HL-60/S4 treated with retinoic acid at 250 ng/mL for 4 days and 3 days (cell line): ENCODE results near the gene ALDOC.
"Not testable (repeated sequence)": the region's sequence is repeated elsewhere in the genome, so short reads cannot be mapped to it uniquely, and the experiment has no call there.

Experiments
- in situ Hi-C: fragments of 300-500 bp; cut with MboI; formaldehyde crosslinking; loops from 2 replicates; pipeline ENCODE4 v1.7.0; 2022; ENCODE audit warnings: low sequenced_read_pairs

The ALDOC gene

DNA sequence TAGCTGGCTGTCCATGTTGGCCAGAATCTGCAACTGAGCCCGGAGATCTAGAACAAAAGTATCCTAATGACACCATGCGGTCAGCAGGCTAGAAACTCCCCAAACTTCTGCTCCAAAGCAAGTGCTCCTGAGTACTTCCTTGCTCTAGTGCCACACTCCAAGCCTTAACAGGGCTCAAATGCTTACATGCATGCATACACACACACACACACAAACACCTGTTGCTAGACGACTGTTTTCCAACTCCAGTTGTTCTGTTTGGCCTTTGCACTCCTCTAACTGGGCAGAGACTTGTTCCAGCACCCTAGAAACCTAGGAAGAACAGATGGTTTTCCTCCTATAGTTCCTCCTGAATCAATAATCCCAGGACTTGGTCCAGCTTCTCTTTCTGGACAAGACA, 7.7 kb upstream of the ALDOC start:
- in situ Hi-C loops = loop anchor here (5.0 kb wide), 1 partner anchor 48 kb away; no protein-coding TSS in a partner anchor

DNA sequence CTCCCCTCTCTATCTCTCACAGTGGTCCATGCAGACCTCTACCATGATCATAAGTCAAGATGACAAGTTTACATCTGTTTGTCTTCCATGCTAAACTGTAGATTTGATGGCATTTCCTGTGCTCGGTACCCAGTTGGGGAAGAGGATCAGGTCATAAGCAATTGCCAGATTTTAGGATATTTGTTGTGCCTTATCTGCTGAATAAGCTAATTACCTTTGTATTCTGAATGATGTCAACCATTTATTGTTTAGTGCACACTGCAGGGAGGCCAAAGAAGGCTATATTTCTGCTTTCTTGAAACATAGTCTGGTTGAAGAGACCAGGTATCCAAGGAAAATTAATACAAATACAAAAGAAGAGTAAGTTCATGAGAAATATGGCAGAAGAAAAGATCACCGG, 5.8 kb upstream of the ALDOC start:
- in situ Hi-C loops = loop anchor here (5.0 kb wide), 1 partner anchor 50 kb away; no protein-coding TSS in a partner anchor

DNA sequence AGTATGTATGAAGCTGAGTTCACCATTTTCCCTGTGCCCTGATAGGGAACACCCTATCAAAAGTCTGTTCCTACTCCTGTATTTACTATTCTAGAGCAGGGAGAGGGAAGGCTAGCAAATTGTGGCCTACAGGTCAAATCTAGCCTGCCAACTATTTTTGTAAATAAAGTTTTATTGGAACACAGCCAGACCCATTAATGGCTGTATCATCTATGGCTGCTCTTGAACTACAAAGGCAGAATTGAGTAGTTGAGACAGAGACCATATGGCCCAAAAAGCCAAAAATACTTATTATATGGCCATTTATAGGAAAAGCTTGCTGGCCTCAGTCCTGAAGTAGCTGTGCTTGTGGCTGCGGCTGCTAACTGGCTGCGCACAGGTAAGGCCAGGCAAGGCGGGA, 4.3 kb upstream of the ALDOC start:
- in situ Hi-C loops = loop anchor here (5.0 kb wide), 1 partner anchor 51 kb away; no protein-coding TSS in a partner anchor

DNA sequence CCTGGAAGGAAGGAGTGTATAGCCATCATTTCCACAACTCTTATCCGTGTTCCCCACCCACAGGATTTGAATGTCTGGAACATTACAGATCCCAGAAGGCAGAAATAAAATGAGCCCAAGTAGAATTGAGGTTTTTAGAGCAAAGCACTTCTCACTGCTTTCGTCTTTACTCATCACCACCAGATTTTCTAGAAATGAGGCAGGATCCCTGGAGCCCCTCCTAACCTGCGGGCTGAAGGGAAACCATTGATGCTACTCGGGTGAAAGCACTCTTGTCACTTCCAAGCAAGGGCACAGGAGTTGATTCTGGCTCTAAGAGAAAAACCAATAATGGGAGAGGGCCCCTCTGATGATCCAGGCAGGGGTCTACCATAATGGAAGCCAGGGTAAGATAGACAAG, 2.8 kb upstream of the ALDOC start:
- in situ Hi-C loops = no loop called here

DNA sequence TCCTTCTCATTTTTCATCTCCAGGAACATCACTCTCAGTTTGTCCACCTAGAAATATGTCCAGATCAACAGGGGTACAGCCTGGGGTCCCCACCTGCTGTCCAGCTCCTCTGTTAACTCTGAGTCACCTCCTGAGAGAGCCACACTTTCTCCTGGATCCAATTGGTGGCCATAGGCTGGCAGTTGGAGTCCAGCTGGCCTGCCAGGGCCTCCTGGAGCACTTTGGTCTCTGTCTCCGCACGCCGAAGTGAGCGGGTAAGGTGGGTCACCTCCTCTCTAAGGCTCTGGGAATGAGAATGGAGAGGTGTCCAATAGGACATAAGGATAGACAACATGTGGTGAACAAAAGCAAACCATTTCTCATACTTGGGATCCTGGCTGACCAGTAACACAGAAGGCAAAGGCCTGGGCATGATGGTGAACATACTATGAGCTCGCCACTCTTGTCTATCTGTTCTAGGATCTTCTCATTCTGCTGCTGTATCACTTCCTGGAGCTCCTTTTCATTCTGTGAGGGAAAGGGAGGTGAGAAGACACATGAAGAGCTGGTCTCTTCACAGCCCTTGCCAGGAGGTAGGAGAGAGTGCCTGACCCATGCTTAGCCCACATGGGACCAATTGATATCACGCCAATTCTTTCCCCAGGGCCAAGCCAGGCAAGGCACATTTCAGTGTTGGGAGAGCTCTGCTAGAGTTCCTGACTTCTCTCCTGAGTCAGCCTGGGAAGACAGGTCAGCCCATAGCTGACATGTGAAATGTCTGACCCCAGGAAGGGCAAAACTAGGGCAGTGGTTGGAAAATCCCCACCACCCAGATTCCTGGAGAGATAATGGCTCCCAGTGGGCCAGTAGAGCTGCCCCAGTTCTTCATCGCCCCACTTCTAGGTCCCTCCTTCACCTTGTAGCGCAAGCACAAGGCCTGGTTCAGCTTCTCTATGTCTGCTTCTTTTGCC, 1.8 kb upstream of the ALDOC start:
- in situ Hi-C loops = no loop called here

DNA sequence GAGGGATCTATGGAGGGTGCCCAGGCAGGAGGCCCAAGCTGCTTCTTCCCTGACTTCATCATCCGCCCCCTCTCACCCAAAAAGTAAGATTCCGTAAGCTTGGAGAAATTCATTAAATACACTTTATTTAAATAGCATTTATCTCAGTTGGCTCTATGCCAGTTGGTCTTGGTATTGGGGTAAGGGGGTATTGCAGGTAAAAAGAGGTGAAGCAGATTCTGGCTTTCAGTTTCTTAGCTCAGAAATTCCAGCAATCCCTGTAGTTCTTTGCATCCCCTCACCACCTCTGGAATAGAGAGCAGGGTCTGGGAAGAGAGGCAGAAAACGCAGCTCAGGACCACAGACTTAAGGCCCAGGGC, 750 bp upstream of the ALDOC start:
- in situ Hi-C loops = no loop called here

DNA sequence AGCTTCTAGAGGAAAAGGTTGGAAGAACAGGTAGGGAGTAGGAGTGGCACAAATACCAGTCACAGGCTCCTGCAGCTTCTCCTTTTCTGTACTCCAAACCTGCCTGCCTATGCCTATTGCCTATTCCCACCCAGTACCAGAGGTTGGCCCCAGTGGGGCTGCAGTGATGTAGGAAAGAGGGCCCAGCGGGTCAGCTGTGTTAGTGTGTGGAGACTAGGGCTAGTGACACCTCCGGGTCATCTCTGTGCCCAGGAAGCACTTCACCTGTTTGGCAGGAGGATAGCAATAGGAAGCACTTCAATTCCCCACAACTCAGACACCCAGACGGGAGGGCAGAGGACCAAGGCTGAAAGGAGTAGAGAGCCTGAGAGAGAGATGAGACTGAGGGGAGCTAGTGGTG, 679 bp downstream of the ALDOC start:
- in situ Hi-C loops = not testable (repeated sequence)

DNA sequence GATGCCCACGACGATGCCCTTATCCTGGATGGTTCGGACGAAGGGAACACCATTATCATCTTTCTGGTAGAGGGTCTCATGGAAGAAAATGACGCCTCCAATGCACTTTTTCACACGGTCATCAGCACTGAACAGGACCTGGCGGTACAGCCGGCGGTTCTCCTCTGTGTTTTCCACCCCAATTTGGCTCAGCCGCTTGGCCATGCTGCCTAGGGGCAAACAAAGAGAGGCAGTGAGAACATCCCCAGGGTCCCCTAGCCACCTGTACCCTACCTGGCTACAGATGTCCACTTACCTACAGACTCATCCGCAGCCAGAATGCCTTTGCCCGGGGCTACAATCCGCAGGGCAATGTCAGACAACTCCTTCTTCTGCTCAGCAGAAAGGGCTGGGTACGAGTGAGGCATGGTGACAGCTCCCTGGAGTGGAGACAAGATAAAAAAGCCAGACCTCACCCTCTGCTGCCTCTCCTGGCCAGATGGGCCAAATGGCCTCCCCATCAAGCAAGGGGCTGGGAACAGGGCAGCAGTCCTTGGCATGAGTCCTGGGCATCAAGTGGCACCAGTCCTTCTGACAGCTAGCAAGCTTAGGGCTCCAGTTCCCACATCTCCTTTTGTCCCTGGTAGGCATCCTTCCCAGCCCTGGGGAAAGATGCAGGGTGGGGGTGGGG, 1.4 kb downstream of the ALDOC start:
- in situ Hi-C loops = no loop called here

DNA sequence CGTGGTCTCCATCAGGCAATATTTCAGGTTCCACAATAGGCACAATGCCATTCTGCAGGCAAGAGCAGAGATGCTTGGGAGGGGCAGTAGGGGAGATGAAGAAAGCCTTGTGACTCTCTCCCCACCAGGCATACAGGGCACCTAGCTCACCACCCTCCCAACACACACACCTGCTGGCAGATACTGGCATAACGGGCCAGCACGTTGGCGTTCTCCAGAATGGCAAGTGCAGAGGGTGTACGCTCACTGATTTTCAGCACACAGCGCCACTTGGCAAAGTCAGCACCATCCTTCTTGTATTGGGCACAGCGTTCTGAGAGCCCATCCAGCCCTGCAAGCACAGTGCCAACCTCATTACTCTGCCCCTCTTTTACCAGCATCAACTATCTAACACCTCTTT, 2.2 kb downstream of the ALDOC start:
- in situ Hi-C loops = no loop called here

DNA sequence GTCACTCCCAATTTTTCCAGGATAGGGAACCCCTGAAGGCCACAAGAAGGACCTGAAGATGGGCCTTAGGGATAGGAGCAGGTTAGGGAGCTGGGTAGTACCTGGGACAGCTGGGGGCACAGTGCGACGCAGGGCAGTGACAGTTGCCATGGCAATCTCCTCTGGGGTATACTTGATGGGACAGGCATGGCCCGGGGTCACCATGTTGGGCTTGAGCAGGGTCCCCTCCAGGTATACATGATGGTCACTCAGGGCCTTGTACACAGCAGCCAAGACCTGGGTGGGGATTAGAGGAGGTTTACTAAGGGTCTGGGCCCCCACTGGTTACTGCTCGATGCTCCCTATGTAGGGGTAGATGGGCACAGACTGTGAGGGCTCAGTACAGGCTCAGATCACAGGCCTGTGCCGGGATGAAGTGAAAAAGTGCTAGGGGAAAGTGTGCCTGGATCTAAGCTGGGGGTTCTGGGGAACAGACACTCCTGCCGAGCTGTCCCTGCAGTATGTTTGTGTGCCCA, 2.7 kb downstream of the ALDOC start:
- in situ Hi-C loops = no loop called here

DNA sequence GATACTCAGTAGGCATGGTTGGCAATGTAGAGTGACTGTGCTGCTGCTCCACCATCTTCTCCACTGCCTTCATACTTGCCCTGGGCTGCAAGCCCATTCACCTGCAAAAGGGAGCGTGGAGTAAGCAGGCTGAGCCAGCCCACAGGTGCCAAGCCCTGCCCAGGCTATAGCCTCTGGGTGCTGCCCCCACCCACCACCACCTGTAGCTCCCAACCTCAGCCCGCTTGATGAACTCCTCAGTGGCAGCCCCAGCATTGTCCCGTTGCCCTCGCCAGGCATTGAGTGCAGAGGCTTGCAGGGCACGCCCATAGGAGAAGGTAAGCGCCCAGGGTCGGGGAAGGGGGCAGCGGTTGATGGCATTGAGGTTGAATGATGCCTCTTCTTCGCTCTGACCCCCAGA, 3.2 kb downstream of the ALDOC start:
- in situ Hi-C loops = no loop called here

DNA sequence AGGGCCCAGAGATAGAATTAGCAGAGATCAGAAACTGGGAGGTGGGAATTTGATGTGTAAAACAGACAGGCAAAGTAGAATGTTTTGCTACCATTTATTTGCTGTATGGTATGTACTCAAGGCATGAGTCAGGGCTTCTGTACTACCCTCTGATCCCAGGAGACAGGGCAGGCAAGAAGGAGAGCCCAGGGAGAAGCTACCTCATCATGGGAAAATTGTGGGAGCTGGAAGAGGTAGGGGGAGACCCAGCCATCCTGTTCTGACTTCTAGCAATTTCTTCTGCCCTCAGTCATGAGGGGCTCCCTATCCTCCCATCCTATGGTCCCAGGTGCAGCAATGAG, 3.7 kb downstream of the ALDOC start:
- in situ Hi-C loops = no loop called here

DNA sequence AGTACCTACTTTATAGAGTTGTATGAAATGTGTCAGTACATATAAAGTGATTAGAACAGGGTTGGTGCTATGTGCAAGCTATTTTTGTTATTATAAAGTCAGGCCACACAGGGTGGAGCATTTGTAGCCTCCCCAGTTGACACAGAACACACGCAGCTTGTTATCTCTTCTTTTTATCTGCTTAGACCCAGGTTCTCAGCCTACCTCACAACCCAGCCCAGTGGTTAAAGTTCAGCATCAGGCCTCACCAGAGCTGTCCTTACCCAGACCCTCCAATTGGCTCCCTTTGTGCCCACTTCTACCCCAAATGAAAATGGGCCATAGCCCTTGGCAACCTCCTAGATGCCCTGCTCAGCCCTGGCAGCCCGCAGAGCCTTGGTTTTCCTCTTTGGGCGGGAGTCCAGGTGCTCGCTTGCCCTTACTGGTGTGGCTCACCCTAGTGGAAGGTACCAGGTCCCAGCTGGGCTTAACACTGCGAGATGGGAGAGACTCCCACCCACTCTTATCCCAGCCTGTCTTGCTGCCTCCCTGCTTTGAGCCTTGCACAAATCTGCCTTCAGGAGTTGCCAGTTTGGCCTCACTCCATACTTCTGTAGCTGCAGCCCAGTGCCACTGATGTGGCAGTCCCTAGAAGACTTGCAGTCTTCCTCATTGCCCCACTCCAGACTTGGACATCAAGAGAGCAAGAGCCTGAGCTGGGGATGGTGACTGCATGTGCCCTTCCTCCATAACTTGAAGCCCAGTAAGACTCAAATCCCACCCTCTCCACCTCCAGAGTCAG, 4.2 kb downstream of the ALDOC start:
- in situ Hi-C loops = no loop called here

DNA sequence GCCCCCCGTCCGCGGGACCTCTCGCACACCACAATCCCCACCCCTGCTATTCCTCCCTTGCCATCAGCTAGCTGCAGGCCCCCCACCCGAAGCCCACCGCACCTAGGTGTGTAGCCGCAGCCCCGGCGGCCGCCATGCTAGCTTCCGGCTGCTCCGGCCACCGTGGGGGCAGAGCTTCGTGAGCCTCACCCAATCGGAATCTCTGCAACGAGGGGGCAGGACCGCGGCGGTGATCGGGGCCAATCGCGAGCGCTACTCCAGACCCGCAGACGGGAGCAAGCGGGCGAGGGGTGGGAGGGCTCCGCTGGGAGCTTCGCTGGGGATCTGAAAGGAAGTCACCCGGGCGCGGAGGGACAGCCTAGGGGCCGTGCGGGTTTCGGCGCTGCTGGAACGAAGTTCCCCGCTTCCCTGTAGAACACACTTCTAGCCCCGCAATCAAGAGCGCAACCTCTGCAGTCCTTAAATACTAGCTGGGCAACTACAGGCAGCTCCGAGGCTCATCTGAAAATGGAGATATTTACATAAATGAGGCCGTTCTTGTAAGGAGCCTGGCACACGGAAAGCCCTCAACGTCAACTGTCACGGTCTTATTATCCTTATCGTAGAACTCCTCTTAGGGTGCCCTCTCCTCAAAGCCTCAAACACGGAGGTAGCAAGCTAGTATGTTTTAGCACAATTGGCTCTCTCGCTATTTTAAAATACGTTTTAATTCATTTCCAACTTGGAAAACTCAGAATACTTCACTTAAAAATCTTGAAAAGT, 5.2 kb downstream of the ALDOC start, which contains the start of gene PIGS:
TSS of gene PIGS (minus strand) at position 164 of the 762 bp plus-strand sequence. CDS start at position 136, 28 bp downstream.
- in situ Hi-C loops = no loop called here

DNA sequence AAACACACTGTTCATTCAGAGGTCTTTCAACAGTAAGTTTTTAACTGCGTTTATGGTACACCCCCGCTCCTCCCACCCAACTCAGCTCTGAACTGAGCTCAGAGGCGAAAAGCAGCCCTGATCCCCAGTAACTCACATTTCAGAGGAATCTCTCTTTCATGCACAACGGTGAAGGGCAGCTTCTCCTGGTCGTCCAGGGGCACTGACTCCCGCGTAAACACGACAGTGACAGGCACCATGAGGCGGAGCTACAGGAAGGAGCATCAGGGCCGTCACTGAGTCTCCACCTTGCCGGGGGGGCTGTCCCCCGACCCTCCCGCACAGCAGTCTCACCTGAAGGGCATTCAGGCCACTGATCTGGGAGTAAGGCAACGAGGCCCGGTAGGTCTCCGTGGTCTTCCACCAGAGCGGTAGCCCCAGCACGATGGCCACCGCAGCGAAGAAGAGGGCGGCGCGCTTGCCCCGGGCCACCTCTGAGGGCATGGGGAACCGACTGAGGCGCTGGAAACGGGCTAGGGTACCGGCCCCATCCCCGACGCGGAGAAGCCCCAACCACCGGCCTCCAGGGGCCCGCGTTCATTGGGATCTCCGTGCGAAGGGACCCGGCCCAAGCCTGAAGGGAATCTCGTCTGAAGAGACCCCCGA, 5.9 kb downstream of the ALDOC start:
- in situ Hi-C loops = no loop called here

DNA sequence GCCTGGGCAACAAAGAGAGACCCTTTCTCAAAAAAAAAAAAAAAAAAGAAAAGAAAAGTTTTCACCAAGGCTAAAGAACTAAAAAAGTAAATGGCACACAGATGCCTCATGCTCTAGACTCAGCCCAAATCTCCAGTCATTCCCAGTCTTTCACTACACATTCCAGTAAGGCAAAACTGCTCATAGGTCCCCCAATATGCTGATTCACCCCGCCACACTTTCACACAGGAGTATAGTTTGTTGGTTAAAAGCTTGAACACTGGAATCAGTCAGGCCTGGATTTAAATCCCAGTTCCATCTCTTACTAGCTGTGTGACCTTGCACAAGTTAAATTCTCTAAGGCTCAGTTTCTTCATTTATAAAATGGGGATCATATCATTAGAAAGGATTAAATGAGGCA, 7.2 kb downstream of the ALDOC start:
- in situ Hi-C loops = no loop called here

DNA sequence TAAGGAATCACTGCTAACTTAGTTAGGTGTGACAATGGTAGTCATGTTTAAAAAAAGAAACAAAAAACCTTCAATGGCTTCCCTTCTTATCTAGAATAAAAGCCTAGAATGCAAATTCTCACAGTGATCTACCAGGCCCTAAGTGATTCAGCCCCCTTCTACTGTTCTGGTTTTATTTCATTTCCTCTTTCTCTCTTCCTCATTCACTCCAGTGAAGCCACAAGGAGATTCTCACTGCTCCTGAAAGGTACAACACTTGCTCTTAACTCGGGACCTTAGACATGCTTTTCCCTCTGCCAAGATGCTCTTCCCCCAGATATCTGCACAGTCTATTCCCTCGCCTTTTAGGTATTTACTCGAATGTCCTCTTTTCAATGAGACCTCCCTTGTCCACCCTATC, 9.1 kb downstream of the ALDOC start:
- in situ Hi-C loops = no loop called here

DNA sequence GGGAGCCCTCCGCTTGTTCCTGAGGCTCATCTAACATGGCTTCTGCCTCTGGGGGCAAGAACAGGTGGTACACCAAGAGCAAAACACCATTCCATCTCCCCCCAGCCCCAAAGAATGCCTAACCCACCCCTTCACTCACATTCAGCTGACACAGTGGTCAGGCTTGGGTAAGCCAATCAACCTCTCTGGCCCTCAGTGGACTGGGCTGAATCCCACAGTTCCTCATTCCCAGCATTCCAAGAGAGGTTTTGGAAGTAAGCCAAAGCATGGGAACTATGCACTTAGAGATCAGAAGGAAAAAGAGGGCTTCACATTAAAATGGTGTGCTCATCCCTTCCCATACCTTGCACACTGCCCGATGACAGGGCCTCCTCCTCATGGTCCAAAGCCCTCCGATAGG, 13.2 kb downstream of the ALDOC start:
- in situ Hi-C loops = no loop called here

DNA sequence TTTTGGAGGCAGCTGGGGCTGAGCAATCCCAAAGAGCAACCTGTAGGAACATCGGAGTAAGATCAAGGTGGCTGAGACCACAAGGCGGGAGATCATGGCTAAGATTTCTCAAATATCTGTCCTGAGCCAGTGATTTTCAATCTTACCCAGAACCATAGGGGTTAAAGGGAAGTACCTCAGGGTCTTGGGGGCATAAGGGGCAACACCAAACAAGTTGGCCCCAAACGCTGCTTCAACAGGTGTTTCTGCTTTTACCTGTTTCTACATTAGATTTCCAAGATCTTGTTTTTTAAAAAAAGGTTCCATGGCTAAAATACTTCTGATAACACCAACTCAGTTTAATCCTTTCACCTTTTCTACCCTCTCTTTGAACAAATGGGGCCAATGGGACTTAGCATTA, 21.7 kb downstream of the ALDOC start:
- in situ Hi-C loops = no loop called here

DNA sequence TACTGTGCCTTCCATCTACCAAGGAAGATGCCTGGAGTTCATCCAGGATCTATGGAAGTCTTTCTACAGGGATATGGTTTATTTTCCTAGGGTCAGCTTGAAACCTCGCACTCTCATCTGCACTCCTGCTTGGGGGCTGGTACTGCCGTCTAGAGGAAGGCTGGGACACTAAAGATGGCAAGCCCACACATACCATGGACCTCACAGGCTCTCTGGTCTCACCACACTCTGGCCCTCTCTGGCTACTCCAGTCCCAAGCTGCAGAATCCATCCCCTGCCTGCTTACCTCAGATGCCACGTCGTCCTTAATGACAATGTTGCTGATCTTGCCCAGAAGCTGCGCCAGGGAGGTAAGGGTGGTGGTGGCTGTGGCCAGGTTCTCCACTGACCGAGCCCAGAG, 22.1 kb downstream of the ALDOC start:
- in situ Hi-C loops = no loop called here
